NOMO-1 (cell line): ENCODE measurements around the gene DUSP14.
"Not testable (repeated sequence)": the region's sequence is repeated elsewhere in the genome, so short reads cannot be mapped to it uniquely, and the experiment has no call there.

Experiments
- DNase-seq, 2 experiments: peaks; one replicate each; lab custom pipeline; 2025; ENCODE audit not compliant: unreplicated experiment in 2 of 2; lab: John Stamatoyannopoulos, UW

Gene DUSP14, protein sequence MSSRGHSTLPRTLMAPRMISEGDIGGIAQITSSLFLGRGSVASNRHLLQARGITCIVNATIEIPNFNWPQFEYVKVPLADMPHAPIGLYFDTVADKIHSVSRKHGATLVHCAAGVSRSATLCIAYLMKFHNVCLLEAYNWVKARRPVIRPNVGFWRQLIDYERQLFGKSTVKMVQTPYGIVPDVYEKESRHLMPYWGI

DNA sequence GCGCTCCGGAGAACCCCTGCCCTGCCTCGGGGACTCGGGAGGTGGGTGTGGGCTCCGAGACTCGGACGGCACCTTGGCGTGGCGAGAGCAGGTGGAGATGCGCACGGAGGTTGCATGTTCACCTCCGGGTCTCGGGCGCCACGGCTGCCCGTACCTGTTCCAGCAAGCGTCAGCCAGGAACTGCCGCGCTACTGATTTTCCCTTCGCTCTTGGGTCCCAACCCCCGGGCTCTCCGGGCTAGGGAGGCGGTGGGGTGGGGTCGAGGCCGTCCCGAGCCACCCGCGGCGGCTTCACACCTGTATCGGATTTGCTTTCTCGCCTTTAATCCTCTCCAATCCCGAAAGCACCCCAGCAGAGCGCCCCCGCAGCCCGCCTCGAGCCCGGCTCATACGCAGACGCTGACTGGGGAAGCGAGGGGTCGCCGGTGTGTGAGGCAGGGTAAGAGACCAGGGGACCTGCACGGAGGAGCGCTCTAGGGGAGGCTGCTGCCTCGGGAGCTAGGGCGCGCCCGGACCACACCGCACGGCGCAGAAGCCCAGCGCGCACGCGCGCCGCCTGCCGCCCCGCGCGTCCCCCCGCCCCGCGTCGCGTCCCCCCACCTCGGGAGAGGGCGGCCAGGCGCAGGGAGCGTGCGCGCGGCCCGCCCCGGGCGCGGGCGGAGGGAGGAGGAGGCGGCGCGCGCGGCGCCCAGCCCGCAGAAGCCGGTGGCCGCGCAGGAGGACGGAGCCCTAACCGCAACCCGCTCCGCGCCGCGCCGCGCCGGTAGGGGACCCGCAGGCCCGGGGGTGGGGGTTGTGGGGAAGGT is at the start of gene DUSP14:
TSS of gene DUSP14 (plus strand) at position 695 of the 805 bp plus-strand sequence. CDS start 22,382 bp downstream, outside the sequence.
- peak; percentile 49 to 66 for DNase-seq

DNA sequence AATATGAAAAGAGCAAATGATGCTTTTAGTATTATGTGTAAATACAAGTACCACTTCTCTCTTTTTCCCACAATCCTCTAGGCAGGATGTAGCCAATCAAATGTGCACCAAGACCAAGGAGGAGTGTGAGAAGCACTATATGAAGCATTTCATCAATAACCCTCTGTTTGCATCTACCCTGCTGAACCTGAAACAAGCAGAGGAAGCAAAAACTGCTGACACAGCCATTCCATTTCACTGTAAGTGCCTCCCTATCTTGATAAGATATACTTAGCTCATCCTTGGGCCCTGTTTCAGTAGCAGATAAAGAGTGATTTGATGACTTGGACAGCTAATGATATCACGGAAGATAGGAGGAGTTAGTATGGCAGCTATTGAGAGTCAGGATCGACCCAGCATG is 49.3 kb upstream of the DUSP14 start:
- DNase-seq: no peak

DNA sequence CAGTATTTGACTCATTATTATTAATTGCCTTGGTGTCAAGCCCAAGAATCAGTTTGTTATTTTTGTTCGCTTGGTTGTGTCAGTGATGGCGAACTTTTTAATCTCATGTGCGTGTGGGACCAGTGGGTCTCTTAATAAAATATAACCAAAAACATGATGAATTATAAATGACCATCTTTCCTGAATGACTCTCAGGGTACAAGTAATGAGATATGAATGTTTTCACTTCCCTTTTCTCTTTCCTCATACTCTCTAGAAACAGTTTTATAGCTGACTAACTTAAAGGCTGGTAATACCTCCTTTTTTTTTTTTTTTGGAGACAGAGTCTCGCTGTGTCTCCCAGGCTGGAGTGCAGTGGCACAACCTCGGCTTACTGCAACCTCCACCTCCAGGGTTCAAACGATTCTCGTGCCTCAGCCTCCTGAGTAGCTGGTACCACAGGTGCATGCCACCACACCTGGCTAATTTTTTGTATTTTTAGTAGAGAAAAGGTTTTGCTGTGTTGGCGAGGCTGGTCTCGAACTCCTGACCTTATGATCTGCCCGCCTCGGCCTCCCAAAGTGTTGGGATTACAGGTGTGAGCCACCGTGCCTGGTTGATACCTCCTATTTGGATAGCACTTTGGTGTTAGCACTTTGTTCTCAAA is 48.2 kb upstream of the DUSP14 start:
- peak; percentile 6 to 79 for DNase-seq

DNA sequence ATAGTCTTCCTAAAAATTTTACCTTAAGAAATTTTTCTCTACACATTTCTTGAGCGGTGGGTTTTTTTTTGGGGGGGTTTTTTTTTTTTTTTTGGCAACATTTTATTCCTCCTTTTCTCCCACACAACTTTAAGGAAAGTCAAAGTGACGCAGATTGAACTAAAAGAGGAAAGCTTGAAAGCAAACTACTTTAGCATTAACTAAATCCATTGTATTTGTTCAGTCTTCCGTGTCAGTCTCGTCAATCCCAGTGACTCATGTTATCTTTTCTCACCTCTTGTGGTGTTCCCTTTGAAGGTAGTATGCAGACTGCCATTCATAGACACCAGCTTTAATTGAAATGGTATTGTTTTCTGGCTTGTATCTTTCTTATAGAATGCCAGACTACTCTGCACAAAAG is 43.7 kb upstream of the DUSP14 start:
- DNase-seq: no peak

DNA sequence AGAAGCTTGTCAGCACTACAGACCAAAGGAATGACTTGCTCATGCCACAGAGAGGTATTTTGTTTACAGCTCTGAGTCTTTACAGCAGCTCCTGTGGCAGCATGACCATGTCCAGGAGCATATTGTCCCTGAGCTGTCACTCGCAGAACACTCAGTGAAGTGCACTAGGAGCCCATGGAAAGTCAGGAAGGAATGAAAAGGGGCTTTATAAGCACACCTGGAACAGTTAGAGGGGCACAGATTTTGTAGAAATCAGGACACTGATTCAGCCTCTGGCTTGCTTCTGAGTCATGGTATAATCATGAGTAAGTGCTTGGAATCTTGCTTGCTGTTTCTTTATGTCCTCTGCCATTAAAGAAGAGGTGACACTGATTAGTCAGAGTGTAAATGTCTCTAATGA is 42.0 kb upstream of the DUSP14 start:
- DNase-seq: no peak

DNA sequence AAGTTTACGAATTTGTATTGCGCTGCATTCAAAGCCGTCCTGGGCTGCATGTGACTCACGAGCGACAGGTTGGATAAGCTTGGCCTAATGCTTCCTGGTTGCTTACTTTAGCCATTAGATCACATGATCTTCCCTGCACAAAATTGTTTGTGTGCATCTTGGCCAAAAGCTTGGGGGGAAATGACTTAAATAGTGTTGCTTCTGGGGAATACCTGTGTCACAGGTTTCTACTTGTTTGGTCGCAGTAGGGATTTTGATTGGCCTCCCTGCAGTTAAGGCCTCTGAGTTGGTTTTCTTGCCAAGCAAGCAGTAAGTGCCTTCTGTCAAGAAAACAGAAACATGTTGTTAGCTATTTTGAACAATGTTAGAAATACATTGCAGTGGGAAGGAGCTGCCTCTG is 39.6 kb upstream of the DUSP14 start:
- no peak for DNase-seq

DNA sequence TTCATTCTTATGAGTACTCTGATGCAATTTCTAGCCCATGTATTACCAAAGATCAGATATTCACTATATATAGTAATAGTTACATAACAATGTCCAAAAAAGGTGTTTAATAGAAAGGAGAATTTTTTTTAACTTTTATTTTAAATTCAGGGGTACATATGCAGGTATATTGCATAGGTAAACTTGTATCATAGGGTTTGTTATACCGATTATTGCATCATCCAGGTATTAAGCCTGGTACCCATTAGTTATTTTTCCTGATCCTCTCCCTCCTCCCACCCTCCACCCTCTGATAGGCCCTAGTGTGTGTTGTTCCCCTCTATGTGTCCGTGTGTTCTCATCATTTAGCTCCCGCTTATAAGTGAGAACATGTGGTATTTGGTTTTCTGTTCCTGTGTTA is 31.9 kb upstream of the DUSP14 start:
- not testable (repeated sequence) for DNase-seq

DNA sequence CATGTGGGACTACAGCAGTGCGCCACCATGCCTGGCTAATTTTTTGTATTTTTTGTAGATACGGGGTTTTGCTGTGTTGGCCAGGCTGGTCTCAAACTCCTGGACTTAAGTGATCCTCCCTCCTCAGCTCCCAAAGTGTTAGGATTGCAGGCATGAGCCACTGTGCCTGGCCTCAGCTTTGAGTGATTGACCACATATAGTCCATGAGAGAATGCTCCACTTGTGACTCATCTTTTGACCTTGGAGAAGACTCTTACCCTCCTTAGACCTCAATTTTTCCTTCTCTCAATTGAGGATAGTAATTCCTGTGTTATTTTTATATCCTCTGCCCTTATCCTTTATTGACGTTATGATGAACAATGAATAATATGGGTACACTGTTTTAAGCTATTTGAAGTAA is 30.9 kb upstream of the DUSP14 start:
- no peak for DNase-seq

DNA sequence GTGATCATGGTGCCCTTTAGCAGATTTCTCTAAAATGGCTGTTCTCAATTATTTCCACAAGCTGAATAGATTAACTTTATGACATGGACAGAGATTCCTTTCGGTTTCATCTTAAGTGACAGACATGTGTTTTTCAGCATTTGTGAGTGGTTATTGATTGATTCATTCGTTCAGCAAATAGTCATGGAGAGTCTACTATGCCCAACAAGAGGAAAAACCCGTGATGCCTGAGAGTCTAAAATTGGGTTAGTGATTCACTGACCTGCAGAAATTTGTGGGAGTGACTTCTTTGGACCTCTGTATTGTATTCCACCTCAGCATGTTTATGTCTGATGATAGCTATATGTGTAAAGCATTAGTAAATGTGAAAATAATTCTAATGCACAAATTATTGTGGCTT is 28.0 kb upstream of the DUSP14 start:
- DNase-seq: no peak

DNA sequence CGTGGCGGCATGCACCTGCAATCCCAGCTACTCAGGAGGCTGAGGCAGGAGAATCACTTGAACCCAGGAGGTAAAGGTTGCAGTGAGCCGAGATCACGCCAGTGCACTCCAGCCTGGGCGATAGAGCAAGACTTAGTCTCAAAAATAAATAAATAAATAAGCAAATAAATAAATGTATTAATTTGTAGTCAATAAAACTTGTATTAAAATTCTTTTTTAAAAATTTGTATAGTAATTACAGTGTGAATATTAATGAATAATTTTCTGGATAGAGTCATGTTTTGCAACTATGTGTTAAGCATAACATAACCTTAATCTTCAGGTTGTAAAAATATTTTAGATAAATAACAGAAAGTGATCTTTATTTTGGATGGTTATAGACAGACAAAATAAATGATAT is 27.2 kb upstream of the DUSP14 start:
- no peak for DNase-seq

DNA sequence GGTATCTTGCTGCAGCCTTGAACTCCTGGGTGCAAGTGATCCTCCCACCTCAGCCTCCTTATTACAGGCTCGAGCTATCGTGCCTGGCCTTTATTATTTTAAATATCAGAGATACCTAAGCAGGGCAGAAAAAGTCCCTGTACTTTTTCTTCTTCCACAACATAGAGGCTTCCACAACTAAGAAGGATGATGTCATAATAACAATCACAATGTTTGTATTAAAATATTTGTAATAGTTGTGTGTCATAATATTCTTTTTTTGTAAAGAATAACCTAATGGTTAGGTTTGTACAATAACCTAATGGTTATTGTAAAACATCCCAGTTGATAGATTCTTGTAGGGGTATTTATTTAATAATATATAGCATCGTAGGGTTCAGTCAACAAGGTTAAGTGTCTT is 26.7 kb upstream of the DUSP14 start:
- DNase-seq: no peak

DNA sequence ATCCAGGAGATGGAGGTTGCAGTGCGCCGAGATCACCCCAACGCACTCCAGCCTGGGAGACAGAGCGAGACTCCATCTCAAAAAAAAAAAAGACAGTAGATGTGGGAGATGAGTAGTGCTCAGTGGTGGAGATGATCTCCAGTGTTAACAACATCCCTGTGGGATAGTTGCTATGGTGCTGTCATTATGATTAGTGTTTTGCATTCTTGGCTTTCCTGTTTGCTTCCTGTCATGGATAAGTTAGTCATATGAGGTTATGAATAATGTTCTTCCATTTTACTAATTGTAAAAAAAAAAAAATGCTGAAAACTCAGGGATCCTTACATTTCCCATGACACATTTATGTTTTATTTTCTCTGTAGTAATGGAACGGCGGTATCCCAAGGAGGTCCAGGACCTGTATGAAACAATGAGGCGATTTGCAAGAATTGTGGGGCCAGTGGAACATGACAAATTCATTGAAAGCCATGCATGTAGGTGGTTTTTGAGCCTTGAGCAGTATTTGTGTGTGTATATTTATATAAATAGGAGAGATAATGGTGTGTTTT is 24.5 kb upstream of the DUSP14 start:
- no peak for DNase-seq

DNA sequence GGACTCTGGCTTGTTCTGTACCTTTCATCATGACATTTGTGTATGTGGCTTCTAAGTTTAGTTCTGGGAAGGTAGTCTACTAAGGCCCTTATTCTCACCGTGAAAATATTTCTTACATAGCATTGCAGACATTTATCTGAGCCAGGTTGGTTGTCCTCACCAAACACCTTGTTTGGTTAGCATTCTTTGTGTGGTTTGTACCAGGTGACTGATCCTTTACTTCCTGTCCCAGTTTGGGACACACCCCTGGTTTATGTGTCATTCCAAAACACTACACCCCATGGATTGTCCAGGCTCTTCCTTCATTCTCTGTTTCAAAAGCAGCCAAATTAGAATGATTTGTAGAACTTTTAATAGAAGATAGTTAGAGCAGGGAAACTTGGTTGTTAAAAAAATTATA is 23.2 kb upstream of the DUSP14 start:
- no peak for DNase-seq

DNA sequence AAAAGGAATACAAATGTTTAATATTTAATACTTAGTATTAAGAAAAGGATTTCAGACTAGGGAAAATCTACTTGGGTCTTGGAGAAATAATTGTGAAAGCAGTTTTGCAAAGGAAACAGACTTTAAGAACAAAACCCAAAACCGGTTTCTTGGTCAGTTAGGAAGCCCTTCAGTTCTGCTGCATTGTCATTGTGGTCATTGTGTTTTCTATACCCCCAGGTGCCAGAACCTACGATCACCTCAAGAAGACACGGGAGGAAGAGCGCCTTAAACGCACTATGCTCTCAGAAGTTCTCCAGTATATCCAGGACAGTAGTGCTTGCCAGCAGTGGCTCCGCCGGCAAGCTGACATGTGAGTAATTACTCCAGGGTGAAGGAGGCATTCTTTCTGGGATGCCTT is 19.5 kb upstream of the DUSP14 start:
- DNase-seq: no peak

DNA sequence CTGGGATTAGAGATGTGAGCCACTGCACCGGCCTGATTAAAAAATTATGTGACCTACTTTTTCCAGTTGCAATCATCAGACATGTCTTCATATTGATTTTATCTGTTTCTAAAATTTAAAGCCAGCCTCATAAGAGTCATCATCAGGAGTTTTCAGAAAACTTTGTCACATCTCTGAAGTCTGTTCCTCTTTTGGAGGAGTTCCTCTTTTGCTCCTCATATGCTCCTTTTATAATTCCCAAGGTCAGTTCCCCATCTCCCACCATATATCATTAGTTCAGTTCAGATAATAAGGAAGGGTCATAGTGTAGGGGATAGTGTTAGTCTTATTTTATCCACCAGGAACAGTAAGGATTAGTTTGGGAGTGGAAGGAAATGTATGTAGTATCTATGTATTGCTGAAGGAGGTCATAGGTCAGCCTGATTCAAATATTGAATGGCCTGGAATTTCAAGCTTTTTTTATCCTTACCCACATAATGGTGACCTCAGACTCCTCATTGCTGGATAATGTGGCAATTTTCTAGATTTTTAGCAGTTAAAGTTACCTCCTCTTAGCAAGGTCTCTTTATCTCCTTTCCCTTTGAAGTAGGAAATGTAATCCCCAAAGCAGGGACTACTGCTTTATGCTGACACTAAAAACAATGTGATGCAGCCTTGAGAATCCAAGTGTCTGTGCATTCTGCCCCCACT is 13.8 kb upstream of the DUSP14 start:
- DNase-seq: peak in 1 of 2 experiments; percentile 54

DNA sequence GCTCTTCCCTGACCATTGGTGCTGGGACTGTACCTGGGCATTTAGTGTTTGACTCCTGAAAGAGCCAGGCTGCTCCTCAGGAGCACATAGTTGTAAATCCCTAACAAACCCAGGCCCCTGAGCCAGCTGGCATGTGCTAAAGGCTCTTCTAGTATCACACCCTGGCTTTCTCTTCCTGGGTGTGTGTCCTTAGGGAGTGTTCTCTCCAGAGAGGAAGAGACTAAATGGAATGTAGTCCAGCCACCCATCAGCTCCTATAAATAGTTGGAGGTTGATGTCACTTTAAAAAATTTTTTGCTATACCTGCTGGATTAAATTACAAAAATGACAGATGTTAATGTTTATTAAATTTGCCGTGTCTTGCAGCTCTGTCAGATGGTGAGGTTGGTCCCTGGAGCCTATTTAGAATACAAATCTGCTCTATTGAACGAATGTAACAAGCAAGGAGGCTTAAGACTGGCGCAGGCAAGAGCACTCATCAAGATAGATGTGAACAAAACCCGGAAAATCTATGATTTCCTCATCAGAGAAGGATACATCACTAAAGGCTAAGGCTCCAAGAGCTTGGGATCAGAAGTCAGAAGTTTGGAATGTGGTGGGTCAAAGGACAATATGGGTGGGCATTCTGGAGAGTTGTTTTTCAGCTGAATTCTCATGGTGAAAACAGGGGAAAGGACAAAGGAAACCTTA is 13.1 kb upstream of the DUSP14 start:
- no peak for DNase-seq

DNA sequence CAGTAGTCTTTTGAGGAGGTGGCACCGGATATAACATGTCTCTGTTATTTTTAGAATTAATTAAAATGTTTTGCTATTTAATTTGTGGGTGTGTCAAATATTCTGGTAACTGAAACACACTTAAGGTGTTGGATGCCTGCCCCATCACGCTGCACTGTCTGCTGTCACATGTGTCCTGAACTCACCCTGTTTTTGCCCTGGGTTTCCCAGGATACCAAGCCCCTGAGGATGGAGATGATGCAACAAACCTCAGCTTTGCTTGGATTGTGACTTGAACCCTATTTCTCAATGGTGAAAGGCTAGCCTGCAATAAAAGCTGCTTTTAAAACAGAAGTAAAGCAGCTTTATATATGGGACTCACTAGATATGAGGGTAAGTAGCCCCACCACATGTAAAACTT is 11.5 kb upstream of the DUSP14 start:
- DNase-seq: no peak

DNA sequence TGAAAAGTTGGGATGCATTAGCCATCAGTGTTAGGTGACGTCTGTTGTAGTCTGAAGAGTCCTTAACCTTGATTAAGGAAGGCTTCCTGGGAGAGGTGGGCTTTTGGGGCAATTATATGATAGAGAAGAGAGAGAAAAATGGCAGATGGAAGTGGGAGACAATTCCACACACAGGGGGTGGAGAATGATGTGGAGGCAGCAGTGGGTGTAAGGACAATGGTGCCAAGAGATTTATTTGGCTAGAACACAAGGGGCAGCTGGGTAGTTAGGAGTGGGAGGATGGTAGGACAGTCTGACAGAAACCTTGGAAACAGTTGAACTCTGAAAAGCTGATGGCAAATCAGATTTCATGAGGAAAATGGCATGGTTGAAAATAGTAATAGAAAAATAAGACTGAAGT is 10.7 kb upstream of the DUSP14 start:
- no peak for DNase-seq

DNA sequence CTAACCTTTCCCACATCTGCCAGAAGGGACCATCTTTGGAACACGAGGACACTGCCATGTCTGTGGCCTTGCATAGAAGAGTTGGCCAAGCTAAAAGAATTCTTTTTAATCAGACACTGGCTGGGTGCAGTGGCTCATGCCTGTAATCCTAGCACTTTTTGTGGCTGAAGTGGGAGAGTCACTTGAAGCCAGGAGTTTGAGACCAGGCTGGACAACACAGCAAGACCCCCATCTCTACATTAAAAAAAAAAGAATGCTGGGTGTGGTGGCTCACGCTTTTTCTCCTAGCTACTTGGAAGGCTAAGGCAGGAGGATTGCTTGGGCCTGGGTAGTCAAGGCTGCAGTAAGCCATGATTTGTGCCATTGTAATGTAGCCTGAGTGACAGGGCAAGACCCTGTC is 9.3 kb upstream of the DUSP14 start:
- DNase-seq: no peak

DNA sequence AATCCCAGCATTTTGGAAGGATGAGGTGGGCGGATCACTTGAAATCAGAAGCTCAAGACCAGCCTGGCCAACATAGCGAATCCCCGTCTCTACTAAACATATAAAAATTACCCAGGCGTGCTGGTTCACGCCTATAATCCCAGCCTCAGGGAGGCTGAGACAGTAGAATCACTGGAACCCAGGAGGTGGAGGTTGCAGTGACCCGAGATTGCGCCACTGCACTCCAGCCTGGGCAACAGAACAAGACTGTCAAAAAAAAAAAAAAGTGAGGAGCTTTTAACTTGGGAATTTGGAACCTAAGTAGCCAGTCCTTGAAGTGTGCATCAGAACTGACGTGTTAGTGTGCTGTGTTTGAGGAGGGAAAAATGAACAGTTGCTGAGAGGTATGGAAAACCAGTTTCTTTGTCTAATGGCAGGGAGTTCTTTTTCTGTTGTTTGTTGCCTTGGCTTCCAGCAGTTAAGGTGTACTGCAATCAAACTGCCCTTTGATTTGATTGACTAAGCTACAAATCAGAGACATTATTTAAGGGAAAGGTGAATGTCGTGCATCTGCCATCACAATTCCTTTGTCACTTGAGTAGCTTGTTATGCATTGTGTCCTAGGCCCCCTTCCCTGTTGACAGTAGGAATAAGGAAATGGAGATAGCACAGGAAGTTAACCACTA is 8.6 kb upstream of the DUSP14 start:
- no peak for DNase-seq
